NK-92 (cell line): ENCODE data around the gene APOL2.
"Not testable (repeated sequence)": the region's sequence is repeated elsewhere in the genome, so short reads cannot be mapped to it uniquely, and the experiment has no call there.

Experiments used
- DNase-seq: peaks from one replicate; lab custom pipeline; 2025; ENCODE audit not compliant: unreplicated experiment; lab: John Stamatoyannopoulos, UW

The APOL2 gene, protein sequence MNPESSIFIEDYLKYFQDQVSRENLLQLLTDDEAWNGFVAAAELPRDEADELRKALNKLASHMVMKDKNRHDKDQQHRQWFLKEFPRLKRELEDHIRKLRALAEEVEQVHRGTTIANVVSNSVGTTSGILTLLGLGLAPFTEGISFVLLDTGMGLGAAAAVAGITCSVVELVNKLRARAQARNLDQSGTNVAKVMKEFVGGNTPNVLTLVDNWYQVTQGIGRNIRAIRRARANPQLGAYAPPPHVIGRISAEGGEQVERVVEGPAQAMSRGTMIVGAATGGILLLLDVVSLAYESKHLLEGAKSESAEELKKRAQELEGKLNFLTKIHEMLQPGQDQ

DNA sequence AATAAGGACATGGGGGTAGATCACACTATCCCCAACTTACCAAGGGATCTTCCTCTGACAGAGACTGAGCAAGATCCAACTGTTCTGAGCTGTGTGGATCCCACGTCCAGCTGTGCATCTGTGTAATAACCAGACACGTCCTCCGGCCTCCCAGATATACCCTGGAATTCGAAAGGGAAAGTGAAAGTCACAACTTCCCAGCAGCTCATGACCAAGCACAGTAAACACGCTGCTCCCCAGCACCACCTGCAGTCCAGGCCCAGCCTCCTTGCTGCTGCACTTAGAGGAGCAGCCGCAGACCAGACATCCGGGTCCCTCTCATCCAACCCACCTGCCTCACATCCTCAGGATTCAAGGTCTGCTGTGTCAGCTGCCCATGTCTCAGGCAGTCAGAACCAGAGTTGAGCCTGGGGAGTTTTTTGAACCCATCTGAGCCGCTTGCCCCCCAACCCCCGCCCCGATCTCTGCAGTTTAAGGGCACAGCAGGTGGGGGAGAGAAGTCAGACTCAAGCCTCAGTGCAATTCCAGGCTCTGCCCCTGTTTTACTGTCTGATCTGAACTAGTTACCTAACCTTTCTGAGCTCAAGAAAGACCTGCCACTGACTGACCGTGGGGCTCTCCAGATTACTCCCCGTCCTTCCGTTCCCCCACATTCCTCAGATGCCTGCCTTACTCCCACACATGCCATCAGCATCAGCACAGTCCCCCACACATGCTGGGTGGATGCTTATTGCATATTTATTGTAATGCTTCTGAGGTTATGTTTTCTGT lies at the start of gene APOL2:
TSS of gene APOL2 (minus strand) at position 127 of the 771 bp plus-strand sequence. CDS start 6,365 bp downstream, outside the sequence.
- peak; percentile 39 for DNase-seq

- no peak for DNase-seq
Observed at GRCh38 chr22:36288571-36289405, 49.5 kb upstream of the APOL2 start.

- DNase-seq: no peak
Observed at GRCh38 chr22:36287881-36288515, 48.7 kb upstream of the APOL2 start.

DNA sequence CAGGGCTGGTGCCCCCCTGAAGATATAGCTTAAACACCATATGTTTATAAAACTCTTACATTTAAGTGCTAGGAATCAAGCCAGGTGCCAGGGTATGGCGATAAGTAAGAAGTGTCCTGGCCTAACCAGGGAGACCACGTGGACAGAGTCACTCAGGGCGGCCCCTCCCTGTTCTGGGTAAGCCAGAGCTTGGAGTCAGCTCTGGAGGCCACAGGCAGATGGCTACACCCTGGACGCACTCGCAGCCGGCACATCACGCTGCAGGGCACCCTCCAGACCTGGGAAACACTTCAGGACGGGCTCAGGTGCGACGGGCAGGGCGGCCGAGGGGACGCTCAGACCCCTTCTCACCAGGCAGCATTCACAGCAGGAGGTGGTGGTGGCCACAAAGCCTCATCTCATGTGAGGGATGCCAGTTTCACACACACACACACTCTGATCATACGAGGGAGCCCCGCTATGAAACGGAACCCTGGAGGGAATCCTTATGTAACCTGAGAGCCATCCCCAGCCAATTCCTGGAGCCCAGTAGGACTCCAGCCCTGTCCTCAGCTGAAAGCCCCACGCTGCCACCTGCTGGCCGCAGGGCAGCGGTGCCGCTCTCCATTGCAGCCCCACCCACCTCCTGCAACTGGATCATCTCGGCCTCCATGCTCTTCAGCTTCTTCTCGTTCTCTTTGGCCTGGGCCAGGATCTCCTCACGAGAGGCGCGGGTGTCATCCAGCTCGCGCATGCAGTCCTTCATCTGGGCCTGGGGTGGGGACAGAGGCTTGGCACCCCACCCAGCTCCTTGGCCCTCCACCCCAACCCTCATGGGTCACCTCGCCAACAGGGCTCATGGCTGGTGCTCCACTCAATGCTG lies 47.0 kb upstream of the APOL2 start:
- no peak for DNase-seq

DNA sequence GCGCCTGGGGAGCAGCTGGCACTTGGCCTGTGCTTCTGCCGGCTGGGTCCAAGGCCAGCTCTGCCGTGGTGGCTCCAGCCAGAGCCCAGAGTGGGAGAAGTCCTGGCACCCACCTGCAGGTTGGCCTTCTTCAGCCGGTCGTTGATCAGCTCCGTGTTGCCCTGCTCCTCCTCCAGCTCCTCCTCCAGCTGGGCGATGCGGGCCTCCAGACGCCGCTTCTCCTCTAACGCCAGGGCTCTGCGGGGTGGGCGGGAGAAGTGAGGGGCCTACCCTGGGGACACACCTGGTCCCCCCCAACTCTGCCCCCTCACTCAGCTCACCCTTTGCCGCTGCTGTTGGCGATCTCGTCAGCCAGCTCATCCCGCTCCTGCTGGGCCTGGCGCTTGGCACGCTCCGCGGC lies 46.2 kb upstream of the APOL2 start:
- no peak for DNase-seq

DNA sequence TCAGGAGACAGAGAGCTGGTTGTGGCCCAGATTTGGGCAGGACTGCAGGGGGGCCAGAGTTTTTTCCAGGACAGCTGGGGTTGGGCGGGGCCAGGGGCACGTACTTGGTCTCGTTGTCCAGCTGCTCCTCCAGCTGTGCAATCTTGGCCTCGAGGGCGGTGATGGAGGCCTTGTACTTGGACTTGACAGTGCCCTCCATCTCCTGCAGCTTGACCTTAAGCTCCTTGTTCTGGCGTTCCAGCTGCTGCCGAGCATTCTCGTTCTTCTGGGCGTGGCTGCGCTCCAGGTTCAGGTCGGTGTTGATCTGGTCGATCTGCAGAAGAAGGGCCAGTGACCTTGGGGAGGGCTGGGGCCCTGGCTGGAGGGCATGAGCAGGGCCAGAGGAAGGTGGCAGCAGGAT lies 45.7 kb upstream of the APOL2 start:
- DNase-seq: no peak

- DNase-seq: no peak
Observed at GRCh38 chr22:36284171-36284571, 44.8 kb upstream of the APOL2 start.

- no peak for DNase-seq
Observed at GRCh38 chr22:36282328-36282831, 43.1 kb upstream of the APOL2 start.

- no peak for DNase-seq
Observed at GRCh38 chr22:36281781-36282327, 42.5 kb upstream of the APOL2 start.

DNA sequence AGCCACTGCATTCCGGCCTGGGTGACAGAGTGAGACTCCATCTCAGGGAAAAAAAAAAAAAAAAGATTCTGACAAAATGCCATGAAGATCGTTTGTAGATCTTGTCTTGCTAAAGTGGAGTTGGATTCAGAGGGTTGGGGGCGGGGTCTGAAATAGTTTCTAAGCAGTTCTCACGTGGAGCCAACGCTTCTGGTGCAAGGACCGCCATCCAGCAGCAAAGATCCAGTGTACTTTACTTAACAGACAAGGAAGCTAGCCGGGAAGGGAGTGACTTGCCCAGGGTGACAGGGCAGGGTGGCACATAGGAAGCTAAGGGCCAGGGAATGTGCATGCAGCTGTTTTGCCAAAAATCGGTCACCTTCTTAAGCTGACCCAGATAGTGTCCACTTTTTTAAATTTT lies 41.1 kb upstream of the APOL2 start:
- DNase-seq: no peak

GRCh38 chr22:36279219-36279666 lies 39.9 kb upstream of the APOL2 start:
- no peak for DNase-seq

DNA sequence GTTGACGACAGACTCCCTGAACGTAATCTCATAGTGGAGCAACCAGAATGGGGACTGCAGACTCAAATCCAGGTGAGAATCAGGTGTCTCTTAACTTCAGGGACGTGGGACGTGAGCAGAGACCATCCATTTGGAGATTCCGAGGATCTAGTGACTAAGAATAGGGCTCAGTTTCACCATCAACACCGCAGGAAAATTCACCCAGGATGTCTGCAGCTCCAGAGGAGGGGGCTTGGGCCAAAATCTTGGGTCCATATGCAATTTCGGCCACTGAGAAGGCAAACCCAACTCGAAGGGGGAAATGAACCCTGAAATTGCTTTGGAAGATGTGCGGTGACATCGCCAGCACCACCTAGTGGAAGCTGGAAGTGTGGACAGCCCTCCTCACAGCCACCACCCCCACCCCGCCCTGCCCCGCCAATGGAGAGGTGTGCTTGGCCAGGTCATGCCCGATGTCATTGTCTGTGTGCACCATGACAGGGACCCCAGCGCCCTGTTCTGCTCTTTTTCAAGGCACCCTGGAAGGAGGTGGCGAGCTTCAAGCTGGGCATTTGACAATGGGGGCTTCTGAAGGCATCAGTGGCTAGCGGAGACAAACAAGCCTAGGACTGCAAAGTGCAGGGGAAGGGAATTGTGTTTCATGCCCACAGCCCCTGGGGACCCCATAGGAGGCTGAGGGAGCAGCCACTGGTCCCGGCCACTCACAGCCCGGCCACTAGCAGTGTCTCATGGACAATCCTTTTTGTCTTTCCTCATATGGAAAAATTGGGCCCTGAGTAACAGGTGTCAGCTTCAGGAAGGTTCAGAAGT lies 38.4 kb upstream of the APOL2 start:
- no peak for DNase-seq

- DNase-seq: no peak
Observed at GRCh38 chr22:36274531-36274930, 35.2 kb upstream of the APOL2 start.

GRCh38 chr22:36271951-36272350 lies 32.6 kb upstream of the APOL2 start:
- DNase-seq: not testable (repeated sequence)

GRCh38 chr22:36271231-36271630 lies 31.9 kb upstream of the APOL2 start:
- not testable (repeated sequence) for DNase-seq

DNA sequence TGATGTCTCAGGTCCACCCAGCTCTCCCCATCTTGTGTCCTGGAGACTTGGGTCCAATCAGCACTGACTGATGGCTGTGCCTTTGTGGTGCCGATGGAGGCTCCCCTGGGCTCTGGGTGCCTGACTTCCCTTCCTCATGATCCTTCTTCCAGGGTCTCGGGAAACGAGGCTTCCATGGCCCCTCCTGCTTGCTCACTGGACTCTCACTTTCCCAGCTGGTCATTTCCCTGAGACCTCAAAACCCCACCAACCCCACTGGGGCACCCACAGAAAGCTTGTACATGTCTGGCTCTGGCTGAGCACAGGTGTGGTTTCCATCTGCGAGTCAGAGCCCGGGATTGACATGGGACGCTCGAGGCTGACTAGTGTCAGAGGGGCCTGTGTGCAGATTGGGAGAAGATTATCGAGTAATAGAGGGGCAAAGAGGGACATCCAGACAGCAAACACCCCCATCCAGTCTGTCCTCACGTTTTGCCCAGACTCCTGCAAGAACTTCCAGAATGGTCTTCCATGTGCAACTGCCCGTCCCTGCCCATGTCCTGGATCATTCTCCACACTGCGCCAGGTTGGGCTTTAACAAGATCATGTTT lies 28.7 kb upstream of the APOL2 start:
- DNase-seq: no peak

GRCh38 chr22:36267058-36267457 lies 27.7 kb upstream of the APOL2 start:
- no peak for DNase-seq
